C4-2B (cell line): ENCODE results near the gene RMRP.

ENCODE experiments used
- H3K27ac ChIP-seq: fragments of 450-650 bp; 2 replicates; pipeline ENCODE4 v1.5.1; 2017
- ZFX ChIP-seq: fragments of 450-650 bp; IDR thresholded peaks from 2 replicates; pipeline ENCODE4 v1.6.1; 2017
- TF ChIP-seq, protein P1 (sequence below): fragments of 450-650 bp; conservative IDR thresholded peaks from 2 replicates; pipeline ENCODE4 v1.5.1; 2017; ENCODE audit warnings: mild to moderate bottlenecking

Gene RMRP

GRCh38 chr9:35681341-35682002, 23.7 kb upstream of the RMRP start:
- no peak overlapping the region for H3K27ac ChIP-seq
- TF ChIP-seq, protein P1, sequence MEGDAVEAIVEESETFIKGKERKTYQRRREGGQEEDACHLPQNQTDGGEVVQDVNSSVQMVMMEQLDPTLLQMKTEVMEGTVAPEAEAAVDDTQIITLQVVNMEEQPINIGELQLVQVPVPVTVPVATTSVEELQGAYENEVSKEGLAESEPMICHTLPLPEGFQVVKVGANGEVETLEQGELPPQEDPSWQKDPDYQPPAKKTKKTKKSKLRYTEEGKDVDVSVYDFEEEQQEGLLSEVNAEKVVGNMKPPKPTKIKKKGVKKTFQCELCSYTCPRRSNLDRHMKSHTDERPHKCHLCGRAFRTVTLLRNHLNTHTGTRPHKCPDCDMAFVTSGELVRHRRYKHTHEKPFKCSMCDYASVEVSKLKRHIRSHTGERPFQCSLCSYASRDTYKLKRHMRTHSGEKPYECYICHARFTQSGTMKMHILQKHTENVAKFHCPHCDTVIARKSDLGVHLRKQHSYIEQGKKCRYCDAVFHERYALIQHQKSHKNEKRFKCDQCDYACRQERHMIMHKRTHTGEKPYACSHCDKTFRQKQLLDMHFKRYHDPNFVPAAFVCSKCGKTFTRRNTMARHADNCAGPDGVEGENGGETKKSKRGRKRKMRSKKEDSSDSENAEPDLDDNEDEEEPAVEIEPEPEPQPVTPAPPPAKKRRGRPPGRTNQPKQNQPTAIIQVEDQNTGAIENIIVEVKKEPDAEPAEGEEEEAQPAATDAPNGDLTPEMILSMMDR, result no peak
- TF ChIP-seq ZFX, result no peak

DNA sequence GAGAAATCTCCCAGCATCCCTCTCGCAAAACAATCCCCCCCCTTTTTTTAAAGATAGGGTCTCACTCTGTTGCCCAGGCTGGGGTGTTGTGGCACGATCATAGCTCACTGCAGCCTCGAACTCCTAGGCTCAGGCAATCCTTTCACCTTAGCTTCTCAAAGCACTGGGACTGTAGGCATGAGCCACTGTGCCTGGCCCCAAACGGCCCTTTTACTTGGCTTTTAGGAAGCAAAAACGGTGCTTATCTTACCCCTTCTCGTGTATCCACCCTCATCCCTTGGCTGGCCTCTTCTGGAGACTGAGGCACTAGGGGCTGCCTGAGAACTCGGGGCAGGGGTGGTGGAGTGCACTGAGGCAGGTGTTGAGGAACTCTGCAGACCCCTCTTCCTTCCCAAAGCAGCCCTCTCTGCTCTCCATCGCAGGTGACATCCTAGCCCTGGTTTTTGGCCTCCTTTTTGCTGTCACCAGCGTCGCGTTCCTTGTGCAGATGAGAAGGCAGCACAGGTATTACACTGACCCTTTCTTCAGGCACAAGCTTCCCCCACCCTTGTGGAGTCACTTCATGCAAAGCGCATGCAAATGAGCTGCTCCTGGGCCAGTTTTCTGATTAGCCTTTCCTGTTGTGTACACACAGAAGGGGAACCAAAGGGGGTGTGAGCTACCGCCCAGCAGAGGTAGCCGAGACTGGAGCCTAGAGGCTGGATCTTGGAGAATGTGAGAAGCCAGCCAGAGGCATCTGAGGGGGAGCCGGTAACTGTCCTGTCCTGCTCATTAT, 22.7 kb upstream of the RMRP start:
- H3K27ac ChIP-seq, result no peak overlapping the region
- no peak for TF ChIP-seq ZFX
- TF ChIP-seq, protein P1, result no peak

GRCh38 chr9:35679766-35680330, 22.0 kb upstream of the RMRP start:
- H3K27ac ChIP-seq, result no peak overlapping the region

GRCh38 chr9:35679091-35679490, 21.3 kb upstream of the RMRP start:
- H3K27ac ChIP-seq, result no peak overlapping the region
- TF ChIP-seq, protein P1, result no peak
- no peak for TF ChIP-seq ZFX

More at GRCh38 chr9:35679766-35680330, 22.0 kb upstream of the RMRP start:
- TF ChIP-seq, protein P1, result no peak
- TF ChIP-seq ZFX, result no peak

GRCh38 chr9:35675732-35676392, 18.0 kb upstream of the RMRP start:
- TF ChIP-seq, protein P1, result no peak
- TF ChIP-seq ZFX, result no peak
- no peak overlapping the region for H3K27ac ChIP-seq

GRCh38 chr9:35675204-35675603, 17.4 kb upstream of the RMRP start:
- no peak overlapping the region for H3K27ac ChIP-seq
- TF ChIP-seq, protein P1, result no peak
- no peak for TF ChIP-seq ZFX

DNA sequence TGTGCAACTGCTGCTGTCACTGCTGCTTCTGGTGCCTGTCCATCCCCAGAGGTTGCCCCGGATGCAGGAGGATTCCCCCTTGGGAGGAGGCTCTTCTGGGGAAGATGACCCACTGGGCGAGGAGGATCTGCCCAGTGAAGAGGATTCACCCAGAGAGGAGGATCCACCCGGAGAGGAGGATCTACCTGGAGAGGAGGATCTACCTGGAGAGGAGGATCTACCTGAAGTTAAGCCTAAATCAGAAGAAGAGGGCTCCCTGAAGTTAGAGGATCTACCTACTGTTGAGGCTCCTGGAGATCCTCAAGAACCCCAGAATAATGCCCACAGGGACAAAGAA, 16.2 kb upstream of the RMRP start:
- TF ChIP-seq ZFX, result no peak
- TF ChIP-seq, protein P1, result no peak

More for the DNA sequence above, 16.2 kb upstream of the RMRP start:
- no peak overlapping the region for H3K27ac ChIP-seq
